Tibial nerve (tissue), 4 donors: ENCODE data around the gene RSPH1.

Experiments
- CTCF ChIP-seq, 5 experiments: fragments of 200-600 bp in 3 of 5; fragments of 450-650 bp in 2 of 5; sonication (generic) in 3 of 5; IDR thresholded peaks; one replicate each; pipeline ENCODE4 v1.5.1; 2016 to 2019; ENCODE audit warnings: antibody characterized with exemption in 5 of 5, mild to moderate bottlenecking in 3 of 5, moderate library complexity in 2 of 5
- EP300 ChIP-seq, 2 donors: sonication (generic); formaldehyde crosslinking; IDR thresholded peaks; one replicate each; pipeline ENCODE4 v1.6.1; 2017; ENCODE audit warnings: antibody characterized with exemption in 2 of 2, mild to moderate bottlenecking in 1 of 2

- no peak for TF ChIP-seq EP300 (IDR thresholded peaks at IDR 0.05)
- TF ChIP-seq CTCF (IDR thresholded peaks at IDR 0.05): no peak
Observed at GRCh38 chr21:42539342-42539741, 43.3 kb upstream of the RSPH1 start.
